Ishikawa (cell line): Measurements from ENCODE around the gene SLCO2B1.

Experiments used
- CEBPB ChIP-seq: IDR thresholded peaks from 2 replicates; pipeline ENCODE4 v1.6.1; 2012
- CREB1 ChIP-seq: IDR thresholded peaks from 2 replicates; pipeline ENCODE4 v1.6.1; 2012; ENCODE audit warnings: low read depth
- EGR1 ChIP-seq: IDR thresholded peaks from 2 replicates; pipeline ENCODE4 v1.6.1; 2012
- EP300 ChIP-seq: IDR thresholded peaks from 2 replicates; pipeline ENCODE4 v1.6.1; 2012; ENCODE audit warnings: borderline replicate concordance
- FOXM1 ChIP-seq: IDR thresholded peaks from 2 replicates; pipeline ENCODE4 v1.6.1; 2012; ENCODE audit warnings: low read depth, borderline replicate concordance
- NFIC ChIP-seq: IDR thresholded peaks from 2 replicates; pipeline ENCODE4 v1.6.1; 2012
- RAD21 ChIP-seq: IDR thresholded peaks from 2 replicates; pipeline ENCODE4 v1.6.1; 2012; ENCODE audit warnings: low read depth
- REST ChIP-seq: IDR thresholded peaks from 2 replicates; pipeline ENCODE4 v1.6.1; 2012; ENCODE audit warnings: low read depth, mild to moderate bottlenecking
- TAF1 ChIP-seq: IDR thresholded peaks from 2 replicates; pipeline ENCODE4 v1.6.1; 2012; ENCODE audit warnings: low read depth, mild to moderate bottlenecking
- TCF12 ChIP-seq: IDR thresholded peaks from 2 replicates; pipeline ENCODE4 v1.6.1; 2012; ENCODE audit warnings: low read depth
- TEAD4 ChIP-seq: IDR thresholded peaks from 2 replicates; pipeline ENCODE4 v1.6.1; 2012
- USF1 ChIP-seq: IDR thresholded peaks from 2 replicates; pipeline ENCODE4 v1.6.1; 2012
- YY1 ChIP-seq: IDR thresholded peaks from 2 replicates; pipeline ENCODE4 v1.6.1; 2012; ENCODE audit warnings: low read depth
- ZBTB7A ChIP-seq: IDR thresholded peaks from 2 replicates; pipeline ENCODE4 v1.6.1; 2012; ENCODE audit warnings: low read depth
- TF ChIP-seq, protein P1 (sequence below): IDR thresholded peaks from 2 replicates; pipeline ENCODE4 v1.6.1; 2012

The SLCO2B1 gene

DNA sequence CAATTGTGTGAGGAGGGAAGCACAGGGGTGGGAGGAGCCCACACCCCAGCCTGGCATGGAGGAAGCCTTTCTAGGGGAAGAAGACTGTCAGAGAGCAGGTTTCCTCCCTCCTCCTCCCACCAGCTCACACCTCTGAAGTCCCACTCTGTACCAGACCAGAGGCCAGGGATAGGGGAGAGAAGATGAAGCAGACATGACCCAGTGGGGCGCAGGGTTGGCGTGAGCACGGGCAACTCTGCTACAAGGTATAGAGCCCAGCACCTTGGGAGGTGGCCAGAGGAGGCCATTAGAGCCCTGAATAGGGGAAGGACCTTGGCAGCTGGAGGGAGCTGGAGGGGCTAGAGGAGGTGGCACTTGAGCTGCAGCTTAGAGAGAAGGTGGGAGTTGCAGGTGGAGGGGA lies 15.9 kb downstream of the SLCO2B1 start:
- no peak for TF ChIP-seq CEBPB
- TF ChIP-seq CREB1: no peak
- no peak for TF ChIP-seq ZBTB7A
- no peak for TF ChIP-seq EP300
- TF ChIP-seq REST: no peak

GRCh38 chr11:75167617-75168016 lies 16.7 kb downstream of the SLCO2B1 start:
- no peak for TF ChIP-seq NFIC

DNA sequence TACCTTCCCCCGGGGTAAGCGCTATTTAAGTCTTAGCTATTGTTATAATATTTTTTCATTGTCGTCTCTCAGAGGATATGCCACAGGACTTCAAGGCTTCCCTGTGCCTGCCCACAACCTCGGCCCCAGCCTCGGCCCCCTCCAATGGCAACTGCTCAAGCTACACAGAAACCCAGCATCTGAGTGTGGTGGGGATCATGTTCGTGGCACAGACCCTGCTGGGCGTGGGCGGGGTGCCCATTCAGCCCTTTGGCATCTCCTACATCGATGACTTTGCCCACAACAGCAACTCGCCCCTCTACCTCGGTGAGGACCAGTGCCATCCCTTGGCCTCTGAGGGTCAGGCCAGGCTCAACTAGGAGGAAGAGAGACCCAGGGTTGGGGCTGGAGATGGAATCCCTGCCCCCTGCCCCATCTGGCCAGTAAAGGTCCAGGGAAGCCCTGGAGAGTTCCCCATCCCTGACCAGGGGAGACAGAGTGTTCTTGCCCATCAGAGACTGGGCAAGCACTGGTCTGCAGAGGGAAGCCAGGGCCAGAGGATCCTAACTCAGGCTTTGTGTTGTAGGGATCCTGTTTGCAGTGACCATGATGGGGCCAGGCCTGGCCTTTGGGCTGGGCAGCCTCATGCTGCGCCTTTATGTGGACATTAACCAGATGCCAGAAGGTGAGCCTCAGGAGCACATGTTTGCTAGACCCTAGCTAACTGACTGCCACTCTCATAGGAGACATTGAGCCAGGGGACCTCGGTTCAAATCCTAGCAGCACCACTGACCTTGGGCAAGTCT lies 18.4 kb downstream of the SLCO2B1 start:
- TF ChIP-seq RAD21 (no peak), TAF1 (no peak), CEBPB (no peak), ZBTB7A (no peak), NFIC (no peak), TEAD4 (no peak), EGR1 (no peak)

GRCh38 chr11:75170516-75171201 lies 19.8 kb downstream of the SLCO2B1 start:
- TF ChIP-seq NFIC (no peak), YY1 (no peak), EGR1 (no peak), TCF12 (no peak), CREB1 (no peak), TEAD4 (no peak), RAD21 (no peak), EP300 (no peak), REST (no peak)

DNA sequence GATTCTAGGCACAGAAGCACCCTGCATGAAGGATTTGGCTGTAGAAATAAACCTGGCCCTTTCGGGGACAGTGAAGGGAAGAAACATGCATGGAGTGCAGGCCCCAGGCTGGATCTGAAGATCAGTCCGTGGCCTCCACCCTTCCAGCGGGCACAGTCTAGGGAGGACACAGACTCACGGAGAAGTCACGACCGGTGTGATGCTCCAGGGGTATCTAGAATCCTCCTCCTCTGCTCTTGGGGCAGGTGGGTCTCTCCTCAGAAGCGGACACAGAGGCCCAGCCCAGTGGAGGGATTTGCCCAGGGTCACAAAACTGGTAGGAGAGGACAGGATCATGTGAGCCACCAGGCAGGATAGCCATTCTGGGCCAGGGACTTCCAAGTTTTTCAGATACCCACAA lies 22.4 kb downstream of the SLCO2B1 start:
- TF ChIP-seq ZBTB7A (no peak), EGR1 (no peak), REST (no peak), CEBPB (no peak), EP300 (no peak), FOXM1 (no peak), NFIC (no peak), RAD21 (no peak), TEAD4 (no peak), YY1 (no peak), USF1 (no peak), CREB1 (no peak), TCF12 (no peak), TAF1 (no peak)
- TF ChIP-seq, protein P1, sequence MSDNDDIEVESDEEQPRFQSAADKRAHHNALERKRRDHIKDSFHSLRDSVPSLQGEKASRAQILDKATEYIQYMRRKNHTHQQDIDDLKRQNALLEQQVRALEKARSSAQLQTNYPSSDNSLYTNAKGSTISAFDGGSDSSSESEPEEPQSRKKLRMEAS: no peak
